ENCODE results near the gene HEATR5A. TPM values are rescaled to one million over a fixed set of nuclear protein-coding genes. Genes with fewer than 3 reads are reported as not detected.
A peak's percentile ranks its signal among the peaks of the same experiment; 100 is the strongest.

HEATR5A gene
- polyA plus RNA-seq, 1 donor (not counting 4 experiments of a cell fraction or from before 2014, with no cell fraction given) = 16.7 TPM

DNA sequence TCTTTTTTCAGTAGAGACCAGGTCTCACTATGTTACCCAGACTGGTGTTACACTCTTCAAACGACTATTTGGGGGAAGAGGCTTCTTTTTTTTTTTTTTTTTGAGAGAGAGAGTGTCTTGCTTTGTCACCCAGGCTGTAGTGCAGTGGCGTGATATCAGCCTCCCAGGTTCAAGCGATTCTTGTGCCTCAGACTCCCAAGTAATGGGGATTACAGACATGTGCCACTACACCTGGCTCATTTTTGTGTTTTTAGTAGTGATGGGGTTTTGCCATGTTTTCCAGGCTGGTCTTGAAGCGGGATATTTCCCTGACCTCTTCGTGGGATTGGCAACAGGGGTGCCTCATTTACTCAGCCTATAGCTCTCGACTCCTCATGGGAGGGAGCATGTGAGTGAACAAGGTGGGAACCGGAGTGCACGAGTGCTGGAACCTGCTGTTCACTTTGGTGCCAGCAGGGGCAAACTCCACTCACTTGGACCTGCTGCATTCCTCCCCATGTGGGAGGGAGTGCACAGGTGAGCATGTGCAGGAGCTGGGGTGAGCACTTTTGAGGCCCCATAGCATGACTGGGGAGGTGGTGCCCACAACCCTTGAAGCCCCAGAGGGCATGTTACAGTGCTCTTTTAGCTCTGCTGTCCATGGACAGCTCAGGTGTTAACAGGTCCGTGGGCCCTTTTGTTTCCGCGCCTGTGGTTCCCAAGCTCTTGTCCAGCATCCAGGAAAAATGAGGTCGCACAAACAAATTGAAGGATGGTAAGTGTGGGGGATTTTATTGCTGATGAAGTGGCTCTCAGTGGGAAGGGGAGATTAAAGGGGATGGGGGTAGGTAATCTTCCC is 133.7 kb downstream of the HEATR5A start:
- Histone ChIP-seq H3K27me3 (ENCODE audit: control insufficient read depth, extremely low read depth, insufficient read depth, low read length) (no peaks in the 10 kb centered on the region), H2AFZ (ENCODE audit: control insufficient read depth, low read length) (no peak overlapping the region), H3K9ac (ENCODE audit: control insufficient read depth, extremely low read depth, insufficient read depth, low read length) (no peak overlapping the region), H3K4me3 (ENCODE audit: control insufficient read depth in 2 of 3, extremely low read depth in 1 of 3, insufficient read depth in 2 of 3, low read depth in 1 of 3, low read length in 3 of 3) (no peak overlapping the region), H3K9me3 (ENCODE audit: control insufficient read depth, low read depth, low read length) (no peaks in the 10 kb centered on the region), H4K20me1 (ENCODE audit: control insufficient read depth, extremely low read depth, insufficient read depth, low read length) (no peaks in the 10 kb centered on the region), H3K27ac (ENCODE audit: control insufficient read depth, insufficient read depth, low read length) (no peak overlapping the region), H3K9me1 (ENCODE audit: control insufficient read depth, extremely low read depth, insufficient read depth, low read length) (no peaks in the 10 kb centered on the region), H3K36me3 (ENCODE audit: control insufficient read depth in 2 of 2, extremely low read depth in 1 of 2, insufficient read depth in 2 of 2, low read length in 2 of 2) (no peaks in the 10 kb centered on the region), H3K79me2 (ENCODE audit: control insufficient read depth, insufficient read depth, low read length) (no peaks in the 10 kb centered on the region), H3K4me1 (ENCODE audit: control insufficient read depth, extremely low read depth, insufficient read depth, low read length) (no peaks in the 10 kb centered on the region), H3K4me2 (ENCODE audit: control insufficient read depth, extremely low read depth, insufficient read depth, low read depth, low read length) (no peak overlapping the region)
- dilution Hi-C loops (cut with MboI; ENCODE audit: extremely low pct_ligation_motif_present, low sequenced_read_pairs) = no loop called here
- DNase-seq (ENCODE audit: low read depth, low spot score) (no peak), FAIRE-seq (no peak)
- no peak for TF ChIP-seq EZH2 (IDR thresholded peaks at IDR 0.05; ENCODE audit: low read length)
- TF ChIP-seq, protein P1, sequence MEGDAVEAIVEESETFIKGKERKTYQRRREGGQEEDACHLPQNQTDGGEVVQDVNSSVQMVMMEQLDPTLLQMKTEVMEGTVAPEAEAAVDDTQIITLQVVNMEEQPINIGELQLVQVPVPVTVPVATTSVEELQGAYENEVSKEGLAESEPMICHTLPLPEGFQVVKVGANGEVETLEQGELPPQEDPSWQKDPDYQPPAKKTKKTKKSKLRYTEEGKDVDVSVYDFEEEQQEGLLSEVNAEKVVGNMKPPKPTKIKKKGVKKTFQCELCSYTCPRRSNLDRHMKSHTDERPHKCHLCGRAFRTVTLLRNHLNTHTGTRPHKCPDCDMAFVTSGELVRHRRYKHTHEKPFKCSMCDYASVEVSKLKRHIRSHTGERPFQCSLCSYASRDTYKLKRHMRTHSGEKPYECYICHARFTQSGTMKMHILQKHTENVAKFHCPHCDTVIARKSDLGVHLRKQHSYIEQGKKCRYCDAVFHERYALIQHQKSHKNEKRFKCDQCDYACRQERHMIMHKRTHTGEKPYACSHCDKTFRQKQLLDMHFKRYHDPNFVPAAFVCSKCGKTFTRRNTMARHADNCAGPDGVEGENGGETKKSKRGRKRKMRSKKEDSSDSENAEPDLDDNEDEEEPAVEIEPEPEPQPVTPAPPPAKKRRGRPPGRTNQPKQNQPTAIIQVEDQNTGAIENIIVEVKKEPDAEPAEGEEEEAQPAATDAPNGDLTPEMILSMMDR (optimal IDR thresholded peaks at IDR 0.05 in 1 of 3, IDR thresholded peaks at IDR 0.05 in 1 of 3, conservative IDR thresholded peaks at IDR 0.05 in 1 of 3; ENCODE audit: extremely low read depth in 1 of 3, insufficient read depth in 2 of 3, low read length in 3 of 3) = peak; percentile 54 to 57 (median 54)

DNA sequence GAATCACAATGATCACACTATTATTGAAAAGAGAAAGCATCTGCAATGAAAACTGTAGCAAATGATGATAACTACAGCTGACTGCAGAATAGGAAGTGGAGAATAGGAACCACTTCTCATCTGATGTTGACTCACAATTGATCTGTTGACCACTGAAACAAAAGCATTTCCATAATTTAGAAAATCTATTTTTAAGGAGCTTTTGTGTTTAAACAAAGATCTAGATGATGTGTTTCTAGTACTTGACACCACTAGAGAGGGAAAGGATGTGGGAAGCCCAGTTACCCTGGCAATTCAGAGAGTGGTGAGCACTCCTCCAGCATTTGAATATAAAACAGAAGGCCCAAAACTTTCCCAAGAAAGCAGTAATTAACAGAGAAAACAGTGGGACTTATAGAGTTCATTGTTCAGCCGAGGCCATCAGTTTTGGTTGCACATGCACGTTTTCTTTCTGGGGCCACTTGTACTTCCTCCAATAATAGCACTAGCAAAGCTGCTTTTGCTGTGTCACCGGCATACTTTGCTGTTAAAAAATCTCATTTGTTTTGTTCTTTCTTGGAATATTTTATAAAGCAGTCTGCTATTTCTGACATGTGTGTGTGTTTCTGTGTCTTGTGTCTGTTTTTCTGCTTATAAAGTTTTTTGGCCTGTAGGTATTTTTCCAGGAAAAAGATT is 136.6 kb downstream of the HEATR5A start:
- Histone ChIP-seq H3K36me3 (ENCODE audit: control insufficient read depth in 2 of 2, extremely low read depth in 1 of 2, insufficient read depth in 2 of 2, low read length in 2 of 2) (no peaks in the 10 kb centered on the region), H3K4me2 (ENCODE audit: control insufficient read depth, extremely low read depth, insufficient read depth, low read depth, low read length) (no peak overlapping the region), H4K20me1 (ENCODE audit: control insufficient read depth, extremely low read depth, insufficient read depth, low read length) (no peaks in the 10 kb centered on the region), H3K4me3 (ENCODE audit: control insufficient read depth in 2 of 3, extremely low read depth in 1 of 3, insufficient read depth in 2 of 3, low read depth in 1 of 3, low read length in 3 of 3) (no peak overlapping the region), H3K9ac (ENCODE audit: control insufficient read depth, extremely low read depth, insufficient read depth, low read length) (no peak overlapping the region), H2AFZ (ENCODE audit: control insufficient read depth, low read length) (no peak overlapping the region), H3K4me1 (ENCODE audit: control insufficient read depth, extremely low read depth, insufficient read depth, low read length) (no peaks in the 10 kb centered on the region), H3K9me3 (ENCODE audit: control insufficient read depth, low read depth, low read length) (no peaks in the 10 kb centered on the region), H3K27ac (ENCODE audit: control insufficient read depth, insufficient read depth, low read length) (no peak overlapping the region), H3K27me3 (ENCODE audit: control insufficient read depth, extremely low read depth, insufficient read depth, low read length) (no peaks in the 10 kb centered on the region), H3K79me2 (ENCODE audit: control insufficient read depth, insufficient read depth, low read length) (no peaks in the 10 kb centered on the region), H3K9me1 (ENCODE audit: control insufficient read depth, extremely low read depth, insufficient read depth, low read length) (no peaks in the 10 kb centered on the region)
- TF ChIP-seq EZH2 (IDR thresholded peaks at IDR 0.05; ENCODE audit: low read length) = no peak
- no peak for DNase-seq (ENCODE audit: low read depth, low spot score)
- dilution Hi-C loops (cut with MboI; ENCODE audit: extremely low pct_ligation_motif_present, low sequenced_read_pairs) = no loop called here
- no peak for FAIRE-seq

Measured in keratinocyte (primary cell).